Trophoblast cell (in vitro differentiated cells and primary cell): ENCODE data around the gene MRPL52.

Experiments
- DNase-seq, 2 donors: peaks; one replicate each; pipeline ENCODE4 v3.0.0-alpha.2; 2016
- H2AFZ ChIP-seq: 2 replicates; pipeline ENCODE4 v1.6.1; 2013; ENCODE audit warnings: low read length, moderate library complexity, mild to moderate bottlenecking; ENCODE audit not compliant: insufficient read depth, poor library complexity
- H2AK5ac ChIP-seq: 2 replicates; pipeline ENCODE4 v1.6.1; 2013; ENCODE audit warnings: mild to moderate bottlenecking, low read length
- H2BK120ac ChIP-seq: 2 replicates; pipeline ENCODE4 v1.6.1; 2013; ENCODE audit warnings: low read length, mild to moderate bottlenecking, moderate library complexity; ENCODE audit not compliant: insufficient read depth, poor library complexity
- H2BK12ac ChIP-seq: 2 replicates; pipeline ENCODE4 v1.6.1; 2013; ENCODE audit warnings: mild to moderate bottlenecking, low read length, moderate library complexity
- H2BK5ac ChIP-seq: 2 replicates; pipeline ENCODE4 v1.6.1; 2013; ENCODE audit warnings: low read length, low read depth, moderate library complexity, mild to moderate bottlenecking; ENCODE audit not compliant: poor library complexity
- H3K14ac ChIP-seq: 2 replicates; pipeline ENCODE4 v1.6.1; 2013; ENCODE audit warnings: mild to moderate bottlenecking, low read length
- H3K18ac ChIP-seq: 2 replicates; pipeline ENCODE4 v1.6.1; 2013; ENCODE audit warnings: mild to moderate bottlenecking, low read length
- H3K23ac ChIP-seq: 2 replicates; pipeline ENCODE4 v1.6.1; 2013; ENCODE audit warnings: low read length
- H3K27ac ChIP-seq: 2 replicates; pipeline ENCODE4 v1.5.1; 2013; ENCODE audit warnings: low read depth, mild to moderate bottlenecking, inconsistent platforms, low read length, moderate library complexity
- H3K27me3 ChIP-seq: 2 replicates; pipeline ENCODE4 v1.6.1; 2013; ENCODE audit warnings: inconsistent platforms, mild to moderate bottlenecking, low read length, moderate library complexity; ENCODE audit not compliant: insufficient read depth
- H3K36me3 ChIP-seq, 2 experiments: 1 replicate in 1 of 2; 2 replicates in 1 of 2; pipeline ENCODE4 v1.6.1; 2013; ENCODE audit warnings: low read length in 2 of 2, mild to moderate bottlenecking in 2 of 2, moderate library complexity in 1 of 2; ENCODE audit not compliant: insufficient read depth in 2 of 2, control insufficient read depth in 1 of 2
- H3K4ac ChIP-seq: 2 replicates; pipeline ENCODE4 v1.6.1; 2013; ENCODE audit warnings: low read depth, mild to moderate bottlenecking, low read length, moderate library complexity
- H3K4me1 ChIP-seq, 2 experiments: 1 replicate in 1 of 2; 2 replicates in 1 of 2; pipeline ENCODE4 v1.6.1; 2013; ENCODE audit warnings: low read length in 2 of 2, mild to moderate bottlenecking in 2 of 2, moderate library complexity in 1 of 2; ENCODE audit not compliant: insufficient read depth in 2 of 2, control insufficient read depth in 1 of 2
- H3K4me2 ChIP-seq: 2 replicates; pipeline ENCODE4 v1.6.1; 2013; ENCODE audit warnings: inconsistent platforms, mild to moderate bottlenecking, low read length, moderate library complexity
- H3K4me3 ChIP-seq: 2 replicates; pipeline ENCODE4 v1.5.1; 2013; ENCODE audit warnings: mild to moderate bottlenecking, low read depth, low read length, inconsistent platforms
- H3K79me1 ChIP-seq: one replicate; pipeline ENCODE4 v1.6.1; 2013; ENCODE audit warnings: low read length
- H3K79me2 ChIP-seq: 2 replicates; pipeline ENCODE4 v1.6.1; 2013; ENCODE audit warnings: low read length, mild to moderate bottlenecking; ENCODE audit not compliant: control insufficient read depth, insufficient read depth, poor library complexity
- H3K9ac ChIP-seq: 2 replicates; pipeline ENCODE4 v1.6.1; 2013; ENCODE audit warnings: mild to moderate bottlenecking, low read length
- H3K9me3 ChIP-seq: 2 replicates; pipeline ENCODE4 v1.6.1; 2013; ENCODE audit warnings: low read depth, mild to moderate bottlenecking, control low read depth, inconsistent platforms, low read length; ENCODE audit not compliant: insufficient read depth
- H4K12ac ChIP-seq: 2 replicates; pipeline ENCODE4 v1.6.1; 2013; ENCODE audit warnings: low read depth, mild to moderate bottlenecking, low read length, moderate library complexity
- H4K8ac ChIP-seq: 2 replicates; pipeline ENCODE4 v1.6.1; 2013; ENCODE audit warnings: low read depth, mild to moderate bottlenecking, low read length, moderate library complexity
- H4K91ac ChIP-seq: one replicate; pipeline ENCODE4 v1.6.1; 2013; ENCODE audit warnings: low read depth, mild to moderate bottlenecking, low read length, moderate library complexity
- WGBS: extraction: QIAGEN DNeasy Blood & Tissue Kit; methylation state at CpG from one replicate; pipeline ENCODE4 v1.1.7; 2013; ENCODE audit warnings: missing lambda C conversion rate; ENCODE audit not compliant: insufficient read length, insufficient coverage; ENCODE audit errors: extremely low coverage; 5-methylcytosine and 5-hydroxymethylcytosine counted together

Gene MRPL52

DNA sequence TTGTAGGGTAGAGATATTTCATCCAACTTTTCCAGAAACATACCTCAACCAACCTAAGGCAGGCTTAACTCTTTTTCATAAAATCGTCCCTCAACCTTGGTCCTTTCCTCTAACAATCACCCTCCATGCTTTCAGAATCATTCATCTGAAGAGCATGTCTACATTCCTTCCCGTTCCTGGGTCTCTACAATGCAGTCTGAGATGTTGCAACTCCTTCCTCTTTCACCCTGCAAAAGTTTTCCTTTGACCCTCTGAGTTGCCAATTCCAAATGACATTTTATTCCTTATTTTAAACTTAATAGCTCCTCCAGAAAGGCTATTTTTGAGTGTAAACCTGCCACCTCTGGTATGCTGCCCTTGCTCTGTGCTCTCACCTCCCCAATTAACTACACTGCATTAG is 31.2 kb upstream of the MRPL52 start:
- no peak overlapping the region for H3K23ac ChIP-seq
- DNase-seq, result peak in 1 of 2 donors; percentile 58
- whole genome bisulfite sequencing, result no CpG with 5 or more reads among the region's 2 CpGs

DNA sequence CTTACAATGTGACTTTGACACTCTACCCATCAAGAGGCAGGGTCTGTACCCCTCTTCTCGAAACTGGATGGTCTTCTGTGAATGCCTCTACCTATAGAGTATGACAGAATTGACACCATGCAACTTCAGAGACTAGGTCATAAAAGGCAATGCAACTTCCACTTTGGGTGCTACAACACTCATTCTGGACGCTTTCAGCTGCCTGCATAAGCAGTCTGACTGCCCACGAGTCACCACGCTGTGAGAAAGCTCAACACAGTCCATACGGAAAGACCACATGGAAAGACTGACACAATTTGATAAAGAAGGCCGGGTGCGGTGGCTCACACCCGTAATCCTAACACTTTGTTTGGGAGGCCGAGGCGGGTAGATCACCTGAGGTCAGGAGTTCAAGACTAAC is 29.3 kb upstream of the MRPL52 start:
- H3K23ac ChIP-seq, result no peak overlapping the region
- no peak overlapping the region for H2AFZ ChIP-seq
- H2BK5ac ChIP-seq, result no peak overlapping the region
- peaks cover 2% of the 10 kb centered on the region for H3K9me3 ChIP-seq
- no peak overlapping the region for H4K8ac ChIP-seq
- H3K18ac ChIP-seq, result peak overlapping the region; percentile 12
- H4K12ac ChIP-seq, result no peak overlapping the region
- no peak overlapping the region for H3K27ac ChIP-seq
- H3K9ac ChIP-seq, result no peak overlapping the region
- H3K14ac ChIP-seq, result no peak overlapping the region
- H3K4me3 ChIP-seq, result no peak overlapping the region
- no peaks in the 10 kb centered on the region for H3K27me3 ChIP-seq
- no peak overlapping the region for H3K4me2 ChIP-seq
- H4K91ac ChIP-seq, result no peak overlapping the region
- H3K79me1 ChIP-seq, result peaks cover 2% of the 10 kb centered on the region
- WGBS, result no CpG with 5 or more reads among the region's 10 CpGs
- no peak overlapping the region for H2AK5ac ChIP-seq
- peaks cover 5 to 13% of the 10 kb centered on the region in 2 experiments for H3K4me1 ChIP-seq
- H2BK120ac ChIP-seq, result no peak overlapping the region
- DNase-seq, result no peak
- H2BK12ac ChIP-seq, result no peak overlapping the region
- no peaks in the 10 kb centered on the region for H3K36me3 ChIP-seq
- H3K79me2 ChIP-seq, result no peaks in the 10 kb centered on the region
- no peak overlapping the region for H3K4ac ChIP-seq

More for the DNA sequence above, 31.2 kb upstream of the MRPL52 start:
- Histone ChIP-seq H4K91ac (no peak overlapping the region), H3K27me3 (no peaks in the 10 kb centered on the region), H3K9me3 (peaks cover 2% of the 10 kb centered on the region), H2AK5ac (no peak overlapping the region), H3K9ac (no peak overlapping the region), H2BK5ac (no peak overlapping the region), H4K8ac (no peak overlapping the region), H3K79me1 (peaks cover 2% of the 10 kb centered on the region), H2BK120ac (no peak overlapping the region), H3K4me2 (no peak overlapping the region), H3K4me1 (peaks cover 5 to 12% of the 10 kb centered on the region in 2 experiments), H3K18ac (no peak overlapping the region), H2BK12ac (no peak overlapping the region), H3K4ac (no peak overlapping the region), H3K27ac (no peak overlapping the region), H3K4me3 (no peak overlapping the region), H3K79me2 (no peaks in the 10 kb centered on the region), H3K36me3 (no peaks in the 10 kb centered on the region), H2AFZ (no peak overlapping the region), H3K14ac (no peak overlapping the region), H4K12ac (no peak overlapping the region)

DNA sequence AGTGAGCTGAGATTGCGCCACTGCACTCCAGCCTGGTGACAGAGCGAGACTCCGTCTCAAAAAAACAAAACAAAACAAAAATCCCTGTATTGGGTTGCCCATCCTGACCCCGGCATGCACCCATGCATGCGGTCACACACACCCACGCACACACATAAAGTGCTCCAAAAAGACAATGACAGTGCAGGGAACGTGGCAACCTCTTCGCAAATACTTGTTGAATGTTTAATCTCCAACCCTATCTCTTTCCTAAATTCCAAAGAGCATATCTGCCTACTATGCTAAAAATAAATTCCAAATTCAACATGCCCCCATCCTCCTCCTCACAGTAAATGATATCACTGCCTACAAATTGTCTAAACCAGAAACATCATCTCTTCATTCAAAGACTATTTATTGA is 28.0 kb upstream of the MRPL52 start:
- no peak overlapping the region for H3K27ac ChIP-seq
- no peak overlapping the region for H3K9ac ChIP-seq
- no peak overlapping the region for H2AK5ac ChIP-seq
- H3K4ac ChIP-seq, result no peak overlapping the region
- peaks cover 3% of the 10 kb centered on the region for H3K9me3 ChIP-seq
- H3K4me3 ChIP-seq, result no peak overlapping the region
- H3K4me1 ChIP-seq, result peaks cover 5 to 15% of the 10 kb centered on the region in 2 experiments
- no peak overlapping the region for H4K12ac ChIP-seq
- H3K36me3 ChIP-seq, result no peaks in the 10 kb centered on the region
- H3K27me3 ChIP-seq, result no peaks in the 10 kb centered on the region
- no peak overlapping the region for H3K4me2 ChIP-seq
- H4K91ac ChIP-seq, result no peak overlapping the region
- H4K8ac ChIP-seq, result no peak overlapping the region
- DNase-seq, result peak; percentile 69 to 76
- peaks cover 4% of the 10 kb centered on the region for H3K79me1 ChIP-seq
- no peak overlapping the region for H3K14ac ChIP-seq
- H3K23ac ChIP-seq, result no peak overlapping the region
- H2BK5ac ChIP-seq, result no peak overlapping the region
- WGBS, result no CpG with 5 or more reads among the region's 8 CpGs
- H2AFZ ChIP-seq, result no peak overlapping the region
- no peak overlapping the region for H2BK12ac ChIP-seq
- no peaks in the 10 kb centered on the region for H3K79me2 ChIP-seq
- no peak overlapping the region for H2BK120ac ChIP-seq
- H3K18ac ChIP-seq, result no peak overlapping the region

DNA sequence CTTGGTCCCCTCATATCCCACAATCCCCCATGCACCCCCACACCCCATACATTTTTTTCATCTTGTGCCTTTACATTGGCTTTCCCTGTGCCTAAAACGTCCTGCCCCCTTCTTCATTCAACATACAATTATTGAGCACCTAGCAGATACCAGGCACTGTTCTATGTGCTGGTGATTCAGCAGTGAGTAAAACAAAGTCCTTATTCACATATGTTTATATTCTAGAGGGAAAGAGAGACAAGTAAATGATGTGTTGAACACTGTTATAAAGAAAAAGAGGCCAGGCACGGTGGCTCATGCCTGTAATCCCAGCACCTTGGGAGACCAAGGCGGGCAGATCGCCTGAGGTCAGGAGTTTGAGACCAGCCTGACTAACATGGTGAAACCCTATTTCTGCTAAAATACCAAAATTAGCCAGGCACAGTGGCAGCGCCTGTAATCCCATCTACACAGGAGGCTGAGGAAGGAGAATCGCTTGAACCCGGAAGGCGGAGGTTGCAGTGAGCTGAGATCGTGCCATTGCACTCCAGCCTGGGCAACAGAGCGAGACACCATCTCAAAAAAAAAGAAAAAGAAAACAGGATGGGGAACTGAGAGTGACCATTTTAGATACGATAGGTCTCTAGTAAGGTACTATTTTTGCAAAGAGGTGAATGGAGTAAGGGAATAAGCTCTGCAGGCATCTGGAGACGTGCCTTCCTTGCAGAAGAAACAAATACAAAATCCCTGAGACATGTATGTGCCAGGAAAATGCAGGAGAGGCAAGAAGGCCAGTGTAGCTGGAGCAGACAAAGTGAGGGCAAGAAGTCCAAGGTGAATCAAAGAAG is 26.6 kb upstream of the MRPL52 start:
- H3K27me3 ChIP-seq, result no peaks in the 10 kb centered on the region
- H3K9ac ChIP-seq, result no peak overlapping the region
- H3K79me1 ChIP-seq, result peaks cover 11% of the 10 kb centered on the region
- no CpG with 5 or more reads among the region's 12 CpGs for WGBS
- peaks cover 3% of the 10 kb centered on the region for H3K9me3 ChIP-seq
- no peak overlapping the region for H3K18ac ChIP-seq
- H3K14ac ChIP-seq, result no peak overlapping the region
- H4K8ac ChIP-seq, result no peak overlapping the region
- no peak overlapping the region for H2BK12ac ChIP-seq
- no peak overlapping the region for H2BK120ac ChIP-seq
- H3K4me2 ChIP-seq, result no peak overlapping the region
- no peak overlapping the region for H4K91ac ChIP-seq
- no peak overlapping the region for H3K23ac ChIP-seq
- H4K12ac ChIP-seq, result no peak overlapping the region
- H3K79me2 ChIP-seq, result peaks cover 2% of the 10 kb centered on the region
- H3K4me3 ChIP-seq, result no peak overlapping the region
- H3K4ac ChIP-seq, result no peak overlapping the region
- no peak overlapping the region for H2BK5ac ChIP-seq
- H2AK5ac ChIP-seq, result no peak overlapping the region
- peaks cover 5 to 19% of the 10 kb centered on the region in 2 experiments for H3K4me1 ChIP-seq
- no peak overlapping the region for H2AFZ ChIP-seq
- no peaks in the 10 kb centered on the region for H3K36me3 ChIP-seq
- no peak for DNase-seq
- H3K27ac ChIP-seq, result no peak overlapping the region
